ENCODE measurements around the gene IP6K2.

- no peak for TF ChIP-seq NR3C1 (IDR thresholded peaks at IDR 0.05)
- TF ChIP-seq ZFP36 (IDR thresholded peaks at IDR 0.05; ENCODE audit: borderline replicate concordance, partially characterized antibody): no peak
- TF ChIP-seq RFX5 (IDR thresholded peaks at IDR 0.05): no peak
- no peak for TF ChIP-seq CTCF (IDR thresholded peaks at IDR 0.05)
- no peak for TF ChIP-seq RCOR1 (IDR thresholded peaks at IDR 0.05; ENCODE audit: low read depth, low read length)
- no peak for TF ChIP-seq KDM5A (IDR thresholded peaks at IDR 0.05)
- no peak for TF ChIP-seq E2F6 (IDR thresholded peaks at IDR 0.05; ENCODE audit: borderline replicate concordance, low read depth)
- no peak for TF ChIP-seq PHF8 (IDR thresholded peaks at IDR 0.05; ENCODE audit: borderline replicate concordance, low read depth)
- TF ChIP-seq CHD2 (IDR thresholded peaks at IDR 0.05; ENCODE audit: low read length, partially characterized antibody): no peak
- TF ChIP-seq JUNB (IDR thresholded peaks at IDR 0.05): no peak
These were observed 23.2 kb downstream of the IP6K2 start for GRCh38 chr3:48693826-48694225.
